CD4-positive, alpha-beta memory T cell (primary cell): ENCODE data around the gene NGLY1. TPM values are rescaled to one million over a fixed set of nuclear protein-coding genes. Genes with fewer than 3 reads are reported as not detected.

Experiments used
- CTCF ChIA-PET: fragments of 350-600 bp; sonication (Branson Sonifier 250); formaldehyde crosslinking; loops from one replicate; lab custom pipeline; 2021; ENCODE audit warnings: inconsistent platforms; ENCODE audit not compliant: partially characterized antibody; lab: Charles Lee
- POLR2A ChIA-PET: fragments of 350-600 bp; sonication (Branson Sonifier 250); formaldehyde crosslinking; loops from one replicate; lab custom pipeline; 2021; ENCODE audit not compliant: partially characterized antibody; lab: Charles Lee
- DNase-seq, 5 donors: peaks; one replicate each; pipeline versions ENCODE4 v3.0.0 to v3.0.0-alpha.2; 2020 to 2022; ENCODE audit warnings: mixed read lengths in 1 of 5
- H3K27ac ChIP-seq: one replicate; pipeline ENCODE4 v1.7.0; 2013; ENCODE audit warnings: low read depth, low read length
- H3K27me3 ChIP-seq: 2 replicates; pipeline ENCODE4 v1.7.0; 2013; ENCODE audit warnings: mild to moderate bottlenecking, low read length, moderate library complexity; ENCODE audit not compliant: insufficient read depth
- H3K36me3 ChIP-seq: 2 replicates; pipeline ENCODE4 v1.7.0; 2013; ENCODE audit warnings: mild to moderate bottlenecking, low read length, moderate library complexity; ENCODE audit not compliant: insufficient read depth
- H3K4me1 ChIP-seq: 2 replicates; pipeline ENCODE4 v1.7.0; 2013; ENCODE audit warnings: mild to moderate bottlenecking, low read length, moderate library complexity; ENCODE audit not compliant: insufficient read depth
- H3K4me3 ChIP-seq, 2 donors: one replicate each; pipeline ENCODE4 v1.7.0; 2013; ENCODE audit warnings: low read length in 2 of 2, mild to moderate bottlenecking in 1 of 2
- H3K9me3 ChIP-seq, 2 donors: one replicate each; pipeline ENCODE4 v1.7.0; 2013; ENCODE audit warnings: low read length in 2 of 2, control low read depth in 1 of 2; ENCODE audit not compliant: control insufficient read depth in 1 of 2
- H3K27ac Mint-ChIP-seq, 7 donors: one replicate each; pipeline ENCODE4 v1.8.0; 2020 to 2021; ENCODE audit warnings: mixed read lengths in 7 of 7, mild to moderate bottlenecking in 6 of 7, inconsistent platforms in 3 of 7, moderate library complexity in 3 of 7
- H3K27me3 Mint-ChIP-seq, 2 donors: one replicate each; pipeline ENCODE4 v1.8.0; 2020 to 2021; ENCODE audit warnings: mixed read lengths in 2 of 2
- H3K36me3 Mint-ChIP-seq, 2 donors: one replicate each; pipeline ENCODE4 v1.8.0; 2020 to 2021; ENCODE audit warnings: mixed read lengths in 2 of 2, inconsistent platforms in 1 of 2, mild to moderate bottlenecking in 1 of 2
- H3K4me1 Mint-ChIP-seq, 4 donors: one replicate each; pipeline ENCODE4 v1.8.0; 2020 to 2021; ENCODE audit warnings: mixed read lengths in 4 of 4, mild to moderate bottlenecking in 1 of 4
- H3K4me3 Mint-ChIP-seq, 8 donors: one replicate each; pipeline ENCODE4 v1.8.0; 2020 to 2021; ENCODE audit warnings: mixed read lengths in 8 of 8, mild to moderate bottlenecking in 7 of 8, moderate library complexity in 6 of 8, inconsistent platforms in 3 of 8
- H3K9me3 Mint-ChIP-seq, 8 donors: one replicate each; pipeline ENCODE4 v1.8.0; 2020 to 2021; ENCODE audit warnings: mixed read lengths in 8 of 8, mild to moderate bottlenecking in 5 of 8, inconsistent platforms in 3 of 8, moderate library complexity in 1 of 8
- intact Hi-C: fragments of 100-400 bp; cut with micrococcal nuclease; formaldehyde crosslinking; loops from one replicate; pipeline ENCODE4 v1.15.1; 2023
- polyA plus RNA-seq, 2 donors: library from polyadenylated mRNA; unstranded; fragments of 300-500 nt; fragmentation: Illumina TruSeq; gene quantifications; one replicate each; pipeline ENCODE4 v1.2.3, GENCODE V29; 2021
- total RNA-seq, 2 experiments: library from RNA; stranded (reverse); gene quantifications; one replicate each; pipeline ENCODE4 v1.2.3, GENCODE V29; 2021

Gene NGLY1
- total and polyA plus RNA-seq, 4 experiments from 2014 or later: 52.0 to 74.3 (median 64.7) TPM

- H3K9me3 Mint-ChIP-seq: peaks cover 0 to 1% (median 0%) of the 10 kb centered on the region in 8 donors
- H3K4me1 ChIP-seq: peaks cover 2% of the 10 kb centered on the region
- H3K36me3 ChIP-seq: no peaks in the 10 kb centered on the region
- no peaks in the 10 kb centered on the region for H3K9me3 ChIP-seq
- peaks cover 2 to 4% (median 3%) of the 10 kb centered on the region in 4 donors for H3K4me1 Mint-ChIP-seq
- H3K4me3 Mint-ChIP-seq: no peak overlapping the region
- peaks cover 0 to 2% of the 10 kb centered on the region in 2 donors for H3K27me3 Mint-ChIP-seq
- no peak overlapping the region for H3K27ac ChIP-seq
- CTCF ChIA-PET: no interaction called here
- intact Hi-C loops: no loop called here
- no peak for DNase-seq
- POLR2A ChIA-PET: no interaction called here
- no peaks in the 10 kb centered on the region for H3K27me3 ChIP-seq
- H3K36me3 Mint-ChIP-seq: no peaks in the 10 kb centered on the region
- H3K4me3 ChIP-seq: no peak overlapping the region
- H3K27ac Mint-ChIP-seq: no peak overlapping the region
These were observed 37.7 kb upstream of the NGLY1 start for GRCh38 chr3:25820816-25821486.

GRCh38 chr3:25820366-25820765, 37.1 kb upstream of the NGLY1 start:
- DNase-seq: no peak
- Mint-ChIP-seq H3K27me3 (peaks cover 0 to 3% of the 10 kb centered on the region in 2 donors), H3K4me3 (no peak overlapping the region), H3K4me1 (peaks cover 0 to 2% (median 0%) of the 10 kb centered on the region in 4 donors), H3K36me3 (no peaks in the 10 kb centered on the region), H3K27ac (no peak overlapping the region), H3K9me3 (peaks cover 0 to 1% (median 0%) of the 10 kb centered on the region in 8 donors)
- H3K9me3 ChIP-seq: no peaks in the 10 kb centered on the region
- H3K27me3 ChIP-seq: no peaks in the 10 kb centered on the region
- CTCF ChIA-PET: interaction anchor here (1.4 to 1.5 kb wide), 2 partner anchors 37 to 225 kb away, joined by 3 to 5 read pairs; no protein-coding TSS in a partner anchor
- H3K4me3 ChIP-seq: no peak overlapping the region
- POLR2A ChIA-PET: no interaction called here
- H3K36me3 ChIP-seq: no peaks in the 10 kb centered on the region
- H3K4me1 ChIP-seq: no peaks in the 10 kb centered on the region
- intact Hi-C loops: no loop called here
- no peak overlapping the region for H3K27ac ChIP-seq

- H3K4me3 Mint-ChIP-seq: no peak overlapping the region
- H3K4me1 Mint-ChIP-seq: peaks cover 0 to 2% (median 0%) of the 10 kb centered on the region in 4 donors
- CTCF ChIA-PET: no interaction called here
These were observed 35.1 kb upstream of the NGLY1 start for GRCh38 chr3:25818335-25818734.

GRCh38 chr3:25817638-25818037, 34.4 kb upstream of the NGLY1 start:
- no peaks in the 10 kb centered on the region for H3K4me1 ChIP-seq
- POLR2A ChIA-PET: no interaction called here
- H3K9me3 ChIP-seq: no peaks in the 10 kb centered on the region
- no peak for DNase-seq
- H3K27me3 ChIP-seq: no peaks in the 10 kb centered on the region
- no peak overlapping the region for H3K4me3 Mint-ChIP-seq
- H3K27me3 Mint-ChIP-seq: peaks cover 2 to 5% of the 10 kb centered on the region in 2 donors
- H3K4me1 Mint-ChIP-seq: peaks cover 0 to 2% (median 0%) of the 10 kb centered on the region in 4 donors
- CTCF ChIA-PET: no interaction called here
- no peaks in the 10 kb centered on the region for H3K36me3 Mint-ChIP-seq
- no peak overlapping the region for H3K27ac ChIP-seq
- H3K9me3 Mint-ChIP-seq: no peaks in the 10 kb centered on the region
- intact Hi-C loops: no loop called here
- no peak overlapping the region for H3K27ac Mint-ChIP-seq
- H3K4me3 ChIP-seq: no peak overlapping the region
- no peaks in the 10 kb centered on the region for H3K36me3 ChIP-seq

More at GRCh38 chr3:25818335-25818734, 35.1 kb upstream of the NGLY1 start:
- peaks cover 3 to 4% of the 10 kb centered on the region in 2 donors for H3K27me3 Mint-ChIP-seq
- Histone ChIP-seq H3K27me3 (no peaks in the 10 kb centered on the region), H3K27ac (no peak overlapping the region), H3K36me3 (no peaks in the 10 kb centered on the region), H3K4me3 (no peak overlapping the region), H3K9me3 (no peaks in the 10 kb centered on the region), H3K4me1 (no peaks in the 10 kb centered on the region)
- H3K27ac Mint-ChIP-seq: no peak overlapping the region
- no peaks in the 10 kb centered on the region for H3K36me3 Mint-ChIP-seq
- DNase-seq: no peak
- intact Hi-C loops: no loop called here
- H3K9me3 Mint-ChIP-seq: no peaks in the 10 kb centered on the region
- POLR2A ChIA-PET: no interaction called here

GRCh38 chr3:25817107-25817506, 33.9 kb upstream of the NGLY1 start:
- Histone ChIP-seq H3K27me3 (no peaks in the 10 kb centered on the region), H3K36me3 (no peaks in the 10 kb centered on the region), H3K9me3 (no peaks in the 10 kb centered on the region), H3K27ac (no peak overlapping the region), H3K4me3 (no peak overlapping the region), H3K4me1 (no peaks in the 10 kb centered on the region)
- H3K27me3 Mint-ChIP-seq: peaks cover 2 to 6% of the 10 kb centered on the region in 2 donors
- CTCF ChIA-PET: interaction anchor here (0.5 kb wide), 1 partner anchor 897 kb away, joined by 4 read pairs; no protein-coding TSS in a partner anchor
- no peak for DNase-seq
- no peak overlapping the region for H3K4me3 Mint-ChIP-seq
- peaks cover 0 to 2% (median 0%) of the 10 kb centered on the region in 4 donors for H3K4me1 Mint-ChIP-seq
- H3K27ac Mint-ChIP-seq: no peak overlapping the region
- H3K9me3 Mint-ChIP-seq: no peaks in the 10 kb centered on the region
- H3K36me3 Mint-ChIP-seq: no peaks in the 10 kb centered on the region
- intact Hi-C loops: no loop called here
- POLR2A ChIA-PET: no interaction called here

- Histone ChIP-seq H3K9me3 (no peaks in the 10 kb centered on the region), H3K27me3 (no peaks in the 10 kb centered on the region), H3K36me3 (no peaks in the 10 kb centered on the region), H3K4me1 (no peaks in the 10 kb centered on the region), H3K4me3 (no peak overlapping the region), H3K27ac (no peak overlapping the region)
- ChIA-PET CTCF (no interaction called here), POLR2A (no interaction called here)
- H3K4me3 Mint-ChIP-seq: no peak overlapping the region
- intact Hi-C loops: no loop called here
- no peak for DNase-seq
- H3K9me3 Mint-ChIP-seq: no peaks in the 10 kb centered on the region
- peaks cover 0 to 2% (median 0%) of the 10 kb centered on the region in 4 donors for H3K4me1 Mint-ChIP-seq
- H3K27me3 Mint-ChIP-seq: peaks cover 6 to 9% of the 10 kb centered on the region in 2 donors
- no peak overlapping the region for H3K27ac Mint-ChIP-seq
- no peaks in the 10 kb centered on the region for H3K36me3 Mint-ChIP-seq
These were observed 29.4 kb upstream of the NGLY1 start for GRCh38 chr3:25812644-25813043.

GRCh38 chr3:25804676-25805075, 21.4 kb upstream of the NGLY1 start:
- no peaks in the 10 kb centered on the region for H3K9me3 Mint-ChIP-seq
- POLR2A ChIA-PET: no interaction called here
- Histone ChIP-seq H3K4me3 (no peak overlapping the region), H3K27ac (no peak overlapping the region), H3K27me3 (no peaks in the 10 kb centered on the region), H3K9me3 (no peaks in the 10 kb centered on the region), H3K4me1 (no peaks in the 10 kb centered on the region), H3K36me3 (no peaks in the 10 kb centered on the region)
- CTCF ChIA-PET: no interaction called here
- no peak overlapping the region for H3K27ac Mint-ChIP-seq
- no peak for DNase-seq
- intact Hi-C loops: no loop called here
- peaks cover 0 to 16% of the 10 kb centered on the region in 2 donors for H3K27me3 Mint-ChIP-seq
- H3K4me3 Mint-ChIP-seq: no peak overlapping the region
- H3K36me3 Mint-ChIP-seq: no peaks in the 10 kb centered on the region
- H3K4me1 Mint-ChIP-seq: no peaks in the 10 kb centered on the region
